Transverse colon (tissue), 4 donors: Measurements from ENCODE around the gene C10orf88. TPM values are rescaled to one million over a fixed set of nuclear protein-coding genes. Genes with fewer than 3 reads are reported as not detected.

ENCODE experiments used
- DNase-seq: peaks from one replicate; pipeline ENCODE4 v3.0.0-alpha.2; 2019
- H3K27ac ChIP-seq, 4 donors: fragments of 200-600 bp; sonication (generic); 2 replicates each; pipeline ENCODE4 v1.5.1; 2016 to 2018; ENCODE audit warnings: inconsistent platforms in 4 of 4
- H3K27me3 ChIP-seq: fragments of 200-600 bp; sonication (generic); 2 replicates; pipeline ENCODE4 v1.5.1; 2017; ENCODE audit warnings: inconsistent platforms
- H3K36me3 ChIP-seq, 4 donors: fragments of 200-600 bp; sonication (generic); 2 replicates each; pipeline ENCODE4 v1.5.1; 2017 to 2019; ENCODE audit warnings: inconsistent platforms in 4 of 4
- H3K4me1 ChIP-seq, 4 donors: fragments of 200-600 bp; sonication (generic); 2 replicates each; pipeline ENCODE4 v1.5.1; 2017 to 2020; ENCODE audit warnings: inconsistent platforms in 4 of 4
- H3K4me3 ChIP-seq, 4 donors: fragments of 200-600 bp; sonication (generic); 1 replicate in 1 of 4; 2 replicates in 3 of 4; pipeline versions ENCODE4 v1.5.1 to v1.6.1; 2017 to 2019; ENCODE audit warnings: inconsistent platforms in 4 of 4
- H3K9me3 ChIP-seq, 2 donors: fragments of 200-600 bp; sonication (generic); 2 replicates each; pipeline ENCODE4 v1.5.1; 2017 to 2019; ENCODE audit warnings: inconsistent platforms in 2 of 2
- CTCF ChIP-seq, 5 experiments: fragments of 200-600 bp in 3 of 5; fragments of 450-650 bp in 2 of 5; sonication (generic) in 3 of 5; IDR thresholded peaks; 1 replicate in 2 of 5; 2 replicates in 3 of 5; pipeline ENCODE4 v1.5.1; 2016 to 2017; ENCODE audit warnings: antibody characterized with exemption in 5 of 5, inconsistent platforms in 3 of 5, mild to moderate bottlenecking in 2 of 5, moderate library complexity in 1 of 5
- EP300 ChIP-seq: sonication (generic); formaldehyde crosslinking; IDR thresholded peaks from one replicate; pipeline ENCODE4 v1.6.1; 2017; ENCODE audit warnings: antibody characterized with exemption, low read depth
- POLR2A ChIP-seq: fragments of 450-650 bp; IDR thresholded peaks from one replicate; pipeline ENCODE4 v1.6.1; 2016; ENCODE audit warnings: antibody characterized with exemption, mild to moderate bottlenecking, moderate library complexity
- POLR2AphosphoS5 ChIP-seq, 3 donors: sonication (generic); formaldehyde crosslinking; IDR thresholded peaks; one replicate each; pipeline ENCODE4 v1.6.1; 2016; ENCODE audit warnings: antibody characterized with exemption in 3 of 3
- WGBS, 2 donors: methylation state at CpG; one replicate each; pipeline ENCODE4 v1.1.5; 2018; ENCODE audit warnings: low coverage in 1 of 2; 5-methylcytosine and 5-hydroxymethylcytosine counted together
- in situ Hi-C, 4 donors: fragments of 200-750 bp; cut with MboI; loops; one replicate each; pipeline versions ENCODE4 v1.15.0 to v1.15.1; 2017; ENCODE audit warnings: low sequenced_read_pairs in 3 of 4, low pct_ligation_motif_present in 1 of 4, low pct_unique_long_range_greater_than_20kb in 1 of 4
- intact Hi-C: fragments of 100-400 bp; cut with DNase I; formaldehyde crosslinking; loops from one replicate; pipeline ENCODE4 v1.15.1; 2023; ENCODE audit warnings: low total_unique reads
- total RNA-seq, 4 donors: library from RNA; depleted of rRNA; stranded (reverse); fragments of >200 nt; gene quantifications; one replicate each; pipeline ENCODE4 v1.1.0, GENCODE V29; 2016

Gene C10orf88
- 10 to 100 TPM in 1 of 4 donors, 1 to 10 TPM in 3; 4.9 to 30.8 (median 7.4) TPM for total RNA-seq

- Histone ChIP-seq H3K9me3 (no peaks in the 10 kb centered on the region), H3K4me1 (peaks cover 6 to 25% (median 9%) of the 10 kb centered on the region in 4 donors), H3K27ac (peak within 1 kb of the TSS; percentile 80 to 85 (median 80)), H3K27me3 (no peaks in the 10 kb centered on the region), H3K36me3 (no peaks in the 10 kb centered on the region), H3K4me3 (peak within 1 kb of the TSS; percentile 61 to 94 (median 80))
- intact Hi-C loops (no loop called here), in situ Hi-C loops (no loop called here)
- DNase-seq = peak; percentile 97
- 0 to 14% methylated on average over 11 to 69 of the region's 77 CpGs for WGBS, 2 donors
- peak in 2 of 3 donors; percentile 46 to 73 for TF ChIP-seq POLR2AphosphoS5 (IDR thresholded peaks at IDR 0.05)
- TF ChIP-seq CTCF (IDR thresholded peaks at IDR 0.05) = no peak
- peak; percentile 40 for TF ChIP-seq POLR2A
These were observed at the start of gene C10orf88 for GRCh38 chr10:122953902-122954730. TSS of gene C10orf88 (minus strand) at chr10:122954227. CDS start at chr10:122954178, 49 bp downstream.

GRCh38 chr10:123001370-123001769, 47.3 kb upstream of the C10orf88 start:
- in situ Hi-C loops = no loop called here
- 96 to 100% methylated on average over 2 of the region's 2 CpGs for WGBS, 2 donors

GRCh38 chr10:123000155-123000554, 46.1 kb upstream of the C10orf88 start:
- in situ Hi-C loops (no loop called here), intact Hi-C loops (no loop called here)
- no peak for DNase-seq
- Histone ChIP-seq H3K4me3 (no peak overlapping the region), H3K4me1 (peaks cover 0 to 24% (median 13%) of the 10 kb centered on the region in 4 donors), H3K9me3 (no peaks in the 10 kb centered on the region), H3K27ac (no peak overlapping the region), H3K36me3 (peaks cover 0 to 8% (median 2%) of the 10 kb centered on the region in 4 donors), H3K27me3 (no peaks in the 10 kb centered on the region)
- WGBS, 2 donors = 63 to 83% methylated on average over 3 of the region's 3 CpGs
- TF ChIP-seq EP300 (no peak), POLR2A (no peak), CTCF (IDR thresholded peaks at IDR 0.05) (no peak), POLR2AphosphoS5 (IDR thresholded peaks at IDR 0.05) (no peak)

More at GRCh38 chr10:123001370-123001769, 47.3 kb upstream of the C10orf88 start:
- Histone ChIP-seq H3K9me3 (no peaks in the 10 kb centered on the region), H3K4me3 (no peak overlapping the region), H3K36me3 (peaks cover 0 to 3% (median 0%) of the 10 kb centered on the region in 4 donors), H3K4me1 (peaks cover 0 to 27% (median 14%) of the 10 kb centered on the region in 4 donors), H3K27me3 (no peaks in the 10 kb centered on the region), H3K27ac (no peak overlapping the region)
- intact Hi-C loops = no loop called here
- no peak for TF ChIP-seq POLR2AphosphoS5 (IDR thresholded peaks at IDR 0.05)
- no peak for TF ChIP-seq EP300
- TF ChIP-seq CTCF (IDR thresholded peaks at IDR 0.05) = no peak
- no peak for TF ChIP-seq POLR2A
- no peak for DNase-seq

- H3K4me3 ChIP-seq = no peak overlapping the region
- in situ Hi-C loops = no loop called here
- H3K4me1 ChIP-seq = peaks cover 0 to 18% (median 13%) of the 10 kb centered on the region in 4 donors
- DNase-seq = no peak
- no peaks in the 10 kb centered on the region for H3K9me3 ChIP-seq
- H3K27ac ChIP-seq = no peak overlapping the region
- intact Hi-C loops = no loop called here
- TF ChIP-seq POLR2A = no peak
- no peak for TF ChIP-seq POLR2AphosphoS5 (IDR thresholded peaks at IDR 0.05)
- TF ChIP-seq CTCF (IDR thresholded peaks at IDR 0.05) = no peak
- no peak for TF ChIP-seq EP300
- H3K27me3 ChIP-seq = no peaks in the 10 kb centered on the region
- 30 to 36% methylated on average over 2 to 3 of the region's 3 CpGs for WGBS, 2 donors
- peaks cover 0 to 11% (median 5%) of the 10 kb centered on the region in 4 donors for H3K36me3 ChIP-seq
These were observed 45.3 kb upstream of the C10orf88 start for GRCh38 chr10:122999347-122999746.
